Lower leg skin (tissue), 4 donors: ENCODE results near the gene PRLH. TPM values are rescaled to one million over a fixed set of nuclear protein-coding genes. Genes with fewer than 3 reads are reported as not detected.

Experiments used
- DNase-seq, 2 donors: peaks; one replicate each; pipeline ENCODE4 v3.0.0-alpha.2; 2019; ENCODE audit warnings: low spot score in 2 of 2
- H3K4me3 ChIP-seq: fragments of 200-600 bp; sonication (generic); 2 replicates; pipeline ENCODE4 v1.5.1; 2017; ENCODE audit warnings: mild to moderate bottlenecking, low read depth; ENCODE audit not compliant: poor library complexity, severe bottlenecking
- CTCF ChIP-seq, 3 donors: fragments of 450-650 bp; IDR thresholded peaks; one replicate each; pipeline ENCODE4 v1.5.1; 2016; ENCODE audit warnings: antibody characterized with exemption in 3 of 3, mild to moderate bottlenecking in 3 of 3, moderate library complexity in 2 of 3
- POLR2A ChIP-seq, 2 donors: fragments of 450-650 bp; IDR thresholded peaks; one replicate each; pipeline ENCODE4 v1.6.1; 2016 to 2017; ENCODE audit warnings: antibody characterized with exemption in 2 of 2, mild to moderate bottlenecking in 1 of 2, moderate library complexity in 1 of 2
- WGBS, 2 donors: methylation state at CpG; one replicate each; pipeline ENCODE4 v1.1.5; 2018; 5-methylcytosine and 5-hydroxymethylcytosine counted together
- intact Hi-C: fragments of 100-400 bp; cut with DNase I; formaldehyde crosslinking; loops from one replicate; pipeline ENCODE4 v1.15.0; 2023; ENCODE audit warnings: low total_unique reads
- total RNA-seq, 4 donors: library from RNA; depleted of rRNA; stranded (reverse); fragments of >200 nt; gene quantifications; one replicate each; pipeline ENCODE4 v1.1.0, GENCODE V29; 2016

PRLH gene
- total RNA-seq, 4 donors from 2014 or later, result not detected

GRCh38 chr2:237614151-237614720 lies 47.9 kb downstream of the PRLH start:
- no peak for DNase-seq
- TF ChIP-seq POLR2A (IDR thresholded peaks at IDR 0.05) (no peak), CTCF (IDR thresholded peaks at IDR 0.05) (no peak)
- intact Hi-C loops, result no loop called here
- H3K4me3 ChIP-seq, result no peak overlapping the region
- 77 to 83% methylated on average over 9 of the region's 9 CpGs for WGBS, 2 donors

- 63 to 68% methylated on average over 4 of the region's 4 CpGs for WGBS, 2 donors
- TF ChIP-seq CTCF (IDR thresholded peaks at IDR 0.05) (no peak), POLR2A (IDR thresholded peaks at IDR 0.05) (no peak)
- no peak for DNase-seq
- intact Hi-C loops, result no loop called here
- H3K4me3 ChIP-seq, result no peak overlapping the region
Observed at GRCh38 chr2:237615631-237616249, 49.4 kb downstream of the PRLH start.

- TF ChIP-seq POLR2A (IDR thresholded peaks at IDR 0.05), result no peak
- TF ChIP-seq CTCF (IDR thresholded peaks at IDR 0.05), result no peak
- intact Hi-C loops, result no loop called here
- DNase-seq, result no peak
- WGBS, 2 donors, result 60 to 62% methylated on average over 3 of the region's 3 CpGs
- H3K4me3 ChIP-seq, result no peak overlapping the region
Observed at GRCh38 chr2:237616373-237616733, 50.0 kb downstream of the PRLH start.

Other genes with a start within 250 kb of the PRLH start
- 100 to 1,000 TPM in 1 of 4 donors, 10 to 100 TPM in 3; 43.1 to 204 (median 62.4) TPM for gene COL6A3, start 152.4 kb upstream of the PRLH start, total RNA-seq
- gene MLPH, start 79.3 kb upstream of the PRLH start, total RNA-seq, result 10 to 100 TPM; 13.3 to 37.9 (median 19.9) TPM
- 1 to 10 TPM; 1.7 to 6.3 (median 2.8) TPM for gene RAB17, start 24.2 kb downstream of the PRLH start, total RNA-seq
- gene LRRFIP1, start 61.0 kb downstream of the PRLH start, total RNA-seq, result 10 to 100 TPM; 45.5 to 88.0 (median 67.5) TPM
- under 1 TPM; 0.12 to 0.38 (median 0.23) TPM for gene RBM44, start 232.2 kb downstream of the PRLH start, total RNA-seq